Mucosa of descending colon (tissue), 3 donors: ENCODE data around the gene FAM163A. TPM values are rescaled to one million over a fixed set of nuclear protein-coding genes. Genes with fewer than 3 reads are reported as not detected.

Experiments
- ATAC-seq: fragments of 200-7000 bp; cut with Tn5 transposase; one replicate; pipeline ENCODE4 v1.9.1; 2020; ENCODE audit warnings: mild to moderate bottlenecking, moderate library complexity
- DNase-seq, 3 donors: peaks; one replicate each; pipeline ENCODE4 v3.0.0-alpha.2; 2020
- H3K36me3 ChIP-seq: fragments of 200-600 bp; one replicate; pipeline ENCODE4 v1.8.0; 2021; ENCODE audit warnings: low read depth, mild to moderate bottlenecking
- H3K4me1 ChIP-seq: fragments of 200-600 bp; one replicate; pipeline ENCODE4 v1.8.0; 2021; ENCODE audit warnings: low read depth, mild to moderate bottlenecking
- H3K4me3 ChIP-seq: fragments of 200-600 bp; one replicate; pipeline ENCODE4 v1.8.0; 2021; ENCODE audit warnings: mild to moderate bottlenecking
- H3K9me3 ChIP-seq: fragments of 200-600 bp; one replicate; pipeline ENCODE4 v1.8.0; 2021; ENCODE audit warnings: mild to moderate bottlenecking
- intact Hi-C, 2 donors: fragments of 100-400 bp; cut with DNase I in 1 of 2; cut with micrococcal nuclease in 1 of 2; formaldehyde crosslinking; loops; one replicate each; pipeline versions ENCODE4 v1.11.0 to v1.11.1; 2022; cut with DNase I, micrococcal nuclease
- total RNA-seq, 3 donors: library from RNA; stranded (reverse); fragmentation: NEBNext Ultra II Directional in 2 of 3; extraction: Animal tissue kit (Norgen Biotek cat#: 25700) in 2 of 3; gene quantifications; one replicate each; pipeline versions ENCODE4 v1.2.1 to v1.2.4, GENCODE V29; 2021 to 2023
- TF ChIP-seq, protein P1 (sequence below): fragments of 200-600 bp; IDR thresholded peaks from one replicate; pipeline ENCODE4 v1.8.0; 2022; ENCODE audit warnings: antibody characterized with exemption, mild to moderate bottlenecking
- donor health status: DM: no; HTN: no; CAD: no; lungs with moderate emphysema.
- donor health status: DM: no; HTN: no; CAD: no.
- donor health status: DM: no; HTN: yes; CAD: no.

The FAM163A gene
- total RNA-seq, 3 donors from 2014 or later = 0.31 to 1.6 (median 0.32) TPM

GRCh38 chr1:179774000-179774399, 30.9 kb downstream of the FAM163A start:
- ATAC-seq = no peak
- no peak for DNase-seq
- no peaks in the 10 kb centered on the region for H3K9me3 ChIP-seq
- intact Hi-C loops = no loop called here
- TF ChIP-seq, protein P1, sequence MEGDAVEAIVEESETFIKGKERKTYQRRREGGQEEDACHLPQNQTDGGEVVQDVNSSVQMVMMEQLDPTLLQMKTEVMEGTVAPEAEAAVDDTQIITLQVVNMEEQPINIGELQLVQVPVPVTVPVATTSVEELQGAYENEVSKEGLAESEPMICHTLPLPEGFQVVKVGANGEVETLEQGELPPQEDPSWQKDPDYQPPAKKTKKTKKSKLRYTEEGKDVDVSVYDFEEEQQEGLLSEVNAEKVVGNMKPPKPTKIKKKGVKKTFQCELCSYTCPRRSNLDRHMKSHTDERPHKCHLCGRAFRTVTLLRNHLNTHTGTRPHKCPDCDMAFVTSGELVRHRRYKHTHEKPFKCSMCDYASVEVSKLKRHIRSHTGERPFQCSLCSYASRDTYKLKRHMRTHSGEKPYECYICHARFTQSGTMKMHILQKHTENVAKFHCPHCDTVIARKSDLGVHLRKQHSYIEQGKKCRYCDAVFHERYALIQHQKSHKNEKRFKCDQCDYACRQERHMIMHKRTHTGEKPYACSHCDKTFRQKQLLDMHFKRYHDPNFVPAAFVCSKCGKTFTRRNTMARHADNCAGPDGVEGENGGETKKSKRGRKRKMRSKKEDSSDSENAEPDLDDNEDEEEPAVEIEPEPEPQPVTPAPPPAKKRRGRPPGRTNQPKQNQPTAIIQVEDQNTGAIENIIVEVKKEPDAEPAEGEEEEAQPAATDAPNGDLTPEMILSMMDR = no peak
- H3K4me1 ChIP-seq = no peaks in the 10 kb centered on the region
- no peak overlapping the region for H3K4me3 ChIP-seq
- no peaks in the 10 kb centered on the region for H3K36me3 ChIP-seq

GRCh38 chr1:179774566-179774965, 31.5 kb downstream of the FAM163A start:
- no peaks in the 10 kb centered on the region for H3K4me1 ChIP-seq
- intact Hi-C loops = no loop called here
- H3K9me3 ChIP-seq = no peaks in the 10 kb centered on the region
- ATAC-seq (no peak), DNase-seq (no peak)
- TF ChIP-seq, protein P1 = no peak
- no peak overlapping the region for H3K4me3 ChIP-seq
- no peaks in the 10 kb centered on the region for H3K36me3 ChIP-seq

GRCh38 chr1:179775009-179775408, 31.9 kb downstream of the FAM163A start:
- intact Hi-C loops = no loop called here
- no peak for ATAC-seq

GRCh38 chr1:179776831-179777230, 33.7 kb downstream of the FAM163A start:
- no peaks in the 10 kb centered on the region for H3K4me1 ChIP-seq
- no peaks in the 10 kb centered on the region for H3K36me3 ChIP-seq
- TF ChIP-seq, protein P1 = no peak
- ATAC-seq = no peak
- no peak for DNase-seq
- no peak overlapping the region for H3K4me3 ChIP-seq
- H3K9me3 ChIP-seq = no peaks in the 10 kb centered on the region
- intact Hi-C loops = no loop called here

More at GRCh38 chr1:179775009-179775408, 31.9 kb downstream of the FAM163A start:
- TF ChIP-seq, protein P1 = no peak
- DNase-seq = no peak
- Histone ChIP-seq H3K4me1 (no peaks in the 10 kb centered on the region), H3K4me3 (no peak overlapping the region), H3K36me3 (no peaks in the 10 kb centered on the region), H3K9me3 (no peaks in the 10 kb centered on the region)

DNA sequence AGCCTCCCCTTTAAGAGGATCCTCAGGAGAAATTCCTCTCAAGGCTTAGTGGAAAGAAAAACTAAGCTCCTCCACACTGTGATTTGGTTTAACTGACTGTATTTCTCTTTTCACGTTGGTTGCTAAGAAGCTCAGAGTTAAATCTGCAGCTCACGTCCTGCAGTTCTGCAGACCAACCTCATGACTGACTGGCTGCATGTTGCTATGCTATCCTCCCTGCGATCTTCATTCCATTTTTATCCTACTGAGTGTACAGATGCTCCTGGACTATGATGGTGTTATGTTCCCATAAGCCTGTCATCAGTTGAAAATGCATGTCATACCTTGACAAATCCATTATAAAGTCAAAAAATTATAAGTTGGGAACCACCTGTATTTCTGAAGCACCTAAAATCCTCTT, 34.6 kb downstream of the FAM163A start:
- TF ChIP-seq, protein P1 = no peak
- no peaks in the 10 kb centered on the region for H3K4me1 ChIP-seq
- intact Hi-C loops = no loop called here
- DNase-seq (no peak), ATAC-seq (no peak)
- H3K9me3 ChIP-seq = no peaks in the 10 kb centered on the region
- H3K36me3 ChIP-seq = no peaks in the 10 kb centered on the region
- no peak overlapping the region for H3K4me3 ChIP-seq

GRCh38 chr1:179779645-179780272, 36.7 kb downstream of the FAM163A start:
- ATAC-seq = no peak
- TF ChIP-seq, protein P1 = no peak
- intact Hi-C loops = no loop called here
- H3K4me3 ChIP-seq = no peak overlapping the region
- DNase-seq = peak in 1 of 3 donors; percentile 6
- no peaks in the 10 kb centered on the region for H3K4me1 ChIP-seq
- no peaks in the 10 kb centered on the region for H3K9me3 ChIP-seq
- no peaks in the 10 kb centered on the region for H3K36me3 ChIP-seq
